Adrenal gland (tissue), 12 donors: ENCODE data around the gene DDX6. TPM values are rescaled to one million over a fixed set of nuclear protein-coding genes. Genes with fewer than 3 reads are reported as not detected.

Source experiments
- DNase-seq, 7 donors: peaks; one replicate each; pipeline ENCODE4 v3.0.0-alpha.2; 2019 to 2020
- H3K27ac ChIP-seq, 5 donors: fragments of 200-600 bp; sonication (generic) in 4 of 5; 1 replicate in 3 of 5; 2 replicates in 2 of 5; pipeline versions ENCODE4 v1.5.1 to v1.8.0; 2016 to 2020; ENCODE audit warnings: mild to moderate bottlenecking in 1 of 5
- H3K27me3 ChIP-seq: fragments of 200-600 bp; 2 replicates; pipeline ENCODE4 v1.8.0; 2021
- H3K36me3 ChIP-seq, 2 donors: fragments of 200-600 bp; replicated peaks in 1 of 2; 1 replicate in 1 of 2; 2 replicates in 1 of 2; pipeline versions ENCODE4 v1.5.1 to v1.8.0; 2018 to 2022
- H3K4me1 ChIP-seq, 2 donors: fragments of 200-600 bp; replicated peaks in 1 of 2; 1 replicate in 1 of 2; 2 replicates in 1 of 2; pipeline versions ENCODE4 v1.5.1 to v1.8.0; 2018 to 2021
- H3K4me3 ChIP-seq, 4 donors: fragments of 200-600 bp; sonication (generic) in 3 of 4; one replicate each; pipeline ENCODE4 v1.5.1; 2016 to 2018
- H3K9me3 ChIP-seq, 3 donors: fragments of 200-600 bp; sonication (generic) in 1 of 3; replicated peaks in 1 of 3; 1 replicate in 2 of 3; 2 replicates in 1 of 3; pipeline versions ENCODE4 v1.5.1 to v1.8.0; 2016 to 2021
- CTCF ChIP-seq, 6 experiments: fragments of 450-650 bp in 4 of 6; fragments of 200-600 bp in 2 of 6; sonication (generic) in 1 of 6; IDR thresholded peaks; 1 replicate in 5 of 6; 2 replicates in 1 of 6; pipeline versions ENCODE4 v1.5.1 to v1.8.0; 2016 to 2021; ENCODE audit warnings: antibody characterized with exemption in 6 of 6, mild to moderate bottlenecking in 2 of 6, moderate library complexity in 1 of 6
- POLR2A ChIP-seq, 2 donors: fragments of 450-650 bp; IDR thresholded peaks; one replicate each; pipeline ENCODE4 v1.6.1; 2017; ENCODE audit warnings: antibody characterized with exemption in 2 of 2, mild to moderate bottlenecking in 2 of 2, moderate library complexity in 1 of 2
- WGBS, 4 donors: extraction: QIAGEN DNeasy Blood & Tissue Kit in 2 of 4; methylation state at CpG; one replicate each; pipeline versions ENCODE4 v1.1.5 to v1.1.7; 2013 to 2017; 5-methylcytosine and 5-hydroxymethylcytosine counted together
- intact Hi-C, 2 donors: fragments of 100-400 bp; cut with DNase I; formaldehyde crosslinking; loops; one replicate each; pipeline versions ENCODE4 v1.14.1 to v1.15.0; 2022 to 2023
- polyA plus RNA-seq, 3 donors: library from polyadenylated mRNA; stranded (reverse); fragments of 200-250 nt in 2 of 3; fragments of 350-450 nt in 1 of 3; fragmentation: Illumina TruSeq in 1 of 3; extraction: RNeasy Lipid Tissue Mini Kit (QIAGEN cat#74804) in 1 of 3; gene quantifications; one replicate each; pipeline ENCODE4 v1.2.3, GENCODE V29; 2013 to 2014
- total RNA-seq, 9 donors: library from RNA; depleted of rRNA in 4 of 9; stranded (reverse); fragments of >200 nt in 4 of 9; fragments of 120-200 nt in 1 of 9; fragmentation: NEBNext Ultra II Directional in 1 of 9; extraction: Animal tissue kit (Norgen Biotek cat#: 25700) in 1 of 9; gene quantifications; one replicate each; pipeline versions ENCODE4 v1.1.0 to v1.2.4, GENCODE V29; 2013 to 2023
- donor health status: healthy with polysubstance abuse.
- donor health status: Bipolar disorder and iron deficiency.
- donor health status: DM: yes; HTN: yes; CAD: no.
- donor health status: DM: no; HTN: no; CAD: no.
- donor health status: DM: no; HTN: no; CAD: no.
- donor health status: DM: yes; HTN: yes; CAD: no.

The DDX6 gene
- total and polyA plus RNA-seq, 12 donors, result 17.6 to 138 (median 92.4) TPM

GRCh38 chr11:118799372-118799771 is 8.4 kb upstream of the DDX6 start:
- H3K4me3 ChIP-seq, result no peak overlapping the region
- no peaks in the 10 kb centered on the region for H3K27me3 ChIP-seq
- TF ChIP-seq CTCF (IDR thresholded peaks at IDR 0.05) (no peak), POLR2A (IDR thresholded peaks at IDR 0.05) (no peak)
- no peak overlapping the region for H3K27ac ChIP-seq
- DNase-seq, result no peak
- intact Hi-C loops, result loop anchor here (10.0 kb wide), 2 partner anchors 95 to 105 kb away; no protein-coding TSS in a partner anchor
- H3K9me3 ChIP-seq, result no peaks in the 10 kb centered on the region
- no peaks in the 10 kb centered on the region for H3K36me3 ChIP-seq
- no peaks in the 10 kb centered on the region for H3K4me1 ChIP-seq

- Histone ChIP-seq H3K36me3 (no peaks in the 10 kb centered on the region), H3K9me3 (no peaks in the 10 kb centered on the region), H3K4me3 (no peak overlapping the region), H3K4me1 (peaks cover 0 to 2% of the 10 kb centered on the region in 2 donors), H3K27ac (no peak overlapping the region), H3K27me3 (no peaks in the 10 kb centered on the region)
- DNase-seq, result no peak
- intact Hi-C loops, result loop anchor here (10.0 kb wide), 2 partner anchors 97 to 107 kb away; no protein-coding TSS in a partner anchor
- WGBS, 4 donors, result 72 to 88% (median 80%) methylated on average over 8 to 11 of the region's 11 CpGs
- TF ChIP-seq CTCF (IDR thresholded peaks at IDR 0.05), result no peak
- no peak for TF ChIP-seq POLR2A (IDR thresholded peaks at IDR 0.05)
Observed at GRCh38 chr11:118797510-118797909, 6.5 kb upstream of the DDX6 start.

GRCh38 chr11:118792570-118793124 is 1.7 kb upstream of the DDX6 start:
- H3K9me3 ChIP-seq, result no peaks in the 10 kb centered on the region
- peak overlapping the region in 2 of 4 donors; percentile 57 to 90 for H3K4me3 ChIP-seq
- H3K4me1 ChIP-seq, result peaks cover 15 to 18% of the 10 kb centered on the region in 2 donors
- H3K36me3 ChIP-seq, result no peaks in the 10 kb centered on the region
- 14 to 26% (median 20%) methylated on average over 8 of the region's 8 CpGs for WGBS, 4 donors
- peak overlapping the region; percentile 85 to 100 (median 99) for H3K27ac ChIP-seq
- intact Hi-C loops, result loop anchor here (10.0 kb wide), 2 partner anchors 102 to 112 kb away; no protein-coding TSS in a partner anchor
- TF ChIP-seq POLR2A (IDR thresholded peaks at IDR 0.05), result peak; percentile 30 to 41
- TF ChIP-seq CTCF (IDR thresholded peaks at IDR 0.05), result no peak
- no peaks in the 10 kb centered on the region for H3K27me3 ChIP-seq
- peak; percentile 53 to 86 (median 70) for DNase-seq

- Histone ChIP-seq H3K36me3 (no peaks in the 10 kb centered on the region), H3K4me1 (peaks cover 15 to 24% of the 10 kb centered on the region in 2 donors), H3K9me3 (no peaks in the 10 kb centered on the region), H3K27ac (peak overlapping the region; percentile 85 to 100 (median 99)), H3K27me3 (no peaks in the 10 kb centered on the region), H3K4me3 (peak overlapping the region in 3 of 4 donors; percentile 57 to 90 (median 88))
- TF ChIP-seq CTCF (IDR thresholded peaks at IDR 0.05) (no peak), POLR2A (IDR thresholded peaks at IDR 0.05) (no peak)
- WGBS, 4 donors, result 3 to 21% (median 7%) methylated on average over 15 to 39 of the region's 39 CpGs
- peak in 3 of 7 donors; percentile 33 to 42 (median 37) for DNase-seq
- intact Hi-C loops, result loop anchor here (10.0 kb wide), 2 partner anchors 103 to 113 kb away; no protein-coding TSS in a partner anchor
Observed at GRCh38 chr11:118791961-118792569, 1.1 kb upstream of the DDX6 start.
